Cardiac muscle cell (in vitro differentiated cells and primary cell): ENCODE measurements around the gene ZEB2. TPM values are rescaled to one million over a fixed set of nuclear protein-coding genes. Genes with fewer than 3 reads are reported as not detected.
A peak's percentile ranks its signal among the peaks of the same experiment; 100 is the strongest.

ENCODE experiments used
- DNase-seq, 2 donors: peaks; one replicate each; pipeline versions ENCODE4 v3.0.0 to v3.0.0-alpha.2; 2010 to 2017; ENCODE audit warnings: low read depth in 1 of 2, low spot score in 1 of 2
- H3K27ac ChIP-seq: fragments of 200-600 bp; sonication (generic); 2 replicates; pipeline ENCODE4 v1.5.1; 2016
- H3K27me3 ChIP-seq: fragments of 200-600 bp; sonication (generic); 2 replicates; pipeline ENCODE4 v1.6.0; 2016; ENCODE audit warnings: control low read depth
- H3K36me3 ChIP-seq: fragments of 200-600 bp; sonication (generic); 2 replicates; pipeline ENCODE4 v1.5.1; 2016; ENCODE audit warnings: control low read depth
- H3K4me1 ChIP-seq: fragments of 200-600 bp; sonication (generic); 2 replicates; pipeline ENCODE4 v1.8.1; 2017; ENCODE audit warnings: low read depth, mild to moderate bottlenecking, mixed run types
- H3K4me3 ChIP-seq: fragments of 200-600 bp; sonication (generic); 2 replicates; pipeline ENCODE4 v1.5.1; 2016; ENCODE audit warnings: mild to moderate bottlenecking
- H3K9me3 ChIP-seq: fragments of 200-600 bp; sonication (generic); 2 replicates; pipeline ENCODE4 v1.5.1; 2017; ENCODE audit warnings: low read depth, mild to moderate bottlenecking, control low read depth
- polyA plus RNA-seq: library from polyadenylated mRNA; unstranded; fragments of >200 nt; fragmentation: Nextera tagmentation; extraction: Ambion mirVana; gene quantifications from 2 replicates; pipeline ENCODE4 v1.2.1, GENCODE V29; 2016
- total RNA-seq: library from RNA; depleted of rRNA; stranded (reverse); fragments of >200 nt; gene quantifications from 2 replicates; pipeline ENCODE4 v1.2.3, GENCODE V29; 2016
- TF ChIP-seq, protein P1 (sequence below): IDR thresholded peaks from 2 replicates; pipeline ENCODE4 v1.5.1; 2012; ENCODE audit warnings: low read depth, mild to moderate bottlenecking, low read length

The ZEB2 gene
- total and polyA plus RNA-seq, 2 experiments from 2014 or later = 16.8 to 41.2 TPM

DNA sequence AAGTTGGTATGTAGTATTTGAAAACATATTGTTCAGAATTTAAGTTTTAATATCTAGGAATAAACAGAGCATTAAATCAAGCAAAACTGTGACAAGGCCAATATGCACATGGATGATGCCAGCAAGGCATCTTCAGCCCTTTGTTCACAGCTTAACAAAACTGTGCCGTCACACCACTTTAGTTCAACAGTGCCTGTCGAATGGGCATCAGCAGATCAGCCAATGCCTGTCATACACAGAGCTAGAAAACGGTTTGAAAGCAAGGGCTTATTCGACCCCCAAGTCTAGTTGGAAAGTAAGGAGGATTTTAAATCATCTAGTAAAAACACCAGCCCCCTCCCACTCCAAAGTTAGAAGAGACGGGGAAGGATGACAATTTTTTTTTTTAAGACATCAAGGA lies 16.7 kb downstream of the ZEB2 start:
- DNase-seq = no peak
- no peak overlapping the region for H3K4me3 ChIP-seq
- TF ChIP-seq, protein P1, sequence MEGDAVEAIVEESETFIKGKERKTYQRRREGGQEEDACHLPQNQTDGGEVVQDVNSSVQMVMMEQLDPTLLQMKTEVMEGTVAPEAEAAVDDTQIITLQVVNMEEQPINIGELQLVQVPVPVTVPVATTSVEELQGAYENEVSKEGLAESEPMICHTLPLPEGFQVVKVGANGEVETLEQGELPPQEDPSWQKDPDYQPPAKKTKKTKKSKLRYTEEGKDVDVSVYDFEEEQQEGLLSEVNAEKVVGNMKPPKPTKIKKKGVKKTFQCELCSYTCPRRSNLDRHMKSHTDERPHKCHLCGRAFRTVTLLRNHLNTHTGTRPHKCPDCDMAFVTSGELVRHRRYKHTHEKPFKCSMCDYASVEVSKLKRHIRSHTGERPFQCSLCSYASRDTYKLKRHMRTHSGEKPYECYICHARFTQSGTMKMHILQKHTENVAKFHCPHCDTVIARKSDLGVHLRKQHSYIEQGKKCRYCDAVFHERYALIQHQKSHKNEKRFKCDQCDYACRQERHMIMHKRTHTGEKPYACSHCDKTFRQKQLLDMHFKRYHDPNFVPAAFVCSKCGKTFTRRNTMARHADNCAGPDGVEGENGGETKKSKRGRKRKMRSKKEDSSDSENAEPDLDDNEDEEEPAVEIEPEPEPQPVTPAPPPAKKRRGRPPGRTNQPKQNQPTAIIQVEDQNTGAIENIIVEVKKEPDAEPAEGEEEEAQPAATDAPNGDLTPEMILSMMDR = no peak
- H3K4me1 ChIP-seq = peaks cover 72% of the 10 kb centered on the region
- H3K36me3 ChIP-seq = no peaks in the 10 kb centered on the region
- H3K27me3 ChIP-seq = no peaks in the 10 kb centered on the region
- H3K27ac ChIP-seq = peak overlapping the region; percentile 82
- H3K9me3 ChIP-seq = no peaks in the 10 kb centered on the region

DNA sequence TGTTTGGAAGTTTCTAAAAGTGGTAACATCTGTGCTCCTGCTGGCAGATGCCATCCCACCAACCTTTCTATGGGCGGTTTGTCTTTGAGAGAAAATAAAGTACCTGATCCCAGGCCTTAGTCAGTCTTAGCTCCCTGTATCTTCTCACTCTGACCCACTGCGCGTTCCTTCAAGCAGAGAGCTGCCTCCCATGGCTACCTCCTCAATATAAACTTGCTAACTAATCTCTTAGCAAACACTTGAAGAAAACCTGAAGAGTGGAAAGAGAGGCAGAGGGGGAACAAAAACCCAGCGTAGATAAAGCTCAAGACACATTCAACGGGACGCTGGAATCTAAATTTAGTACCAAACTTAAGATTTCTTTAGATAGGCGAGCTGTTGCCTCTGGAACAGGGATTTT lies 17.6 kb downstream of the ZEB2 start:
- DNase-seq = no peak
- TF ChIP-seq, protein P1 = no peak
- H3K36me3 ChIP-seq = no peaks in the 10 kb centered on the region
- no peaks in the 10 kb centered on the region for H3K27me3 ChIP-seq
- peaks cover 63% of the 10 kb centered on the region for H3K4me1 ChIP-seq
- H3K4me3 ChIP-seq = no peak overlapping the region
- H3K27ac ChIP-seq = peak overlapping the region; percentile 82
- H3K9me3 ChIP-seq = no peaks in the 10 kb centered on the region

DNA sequence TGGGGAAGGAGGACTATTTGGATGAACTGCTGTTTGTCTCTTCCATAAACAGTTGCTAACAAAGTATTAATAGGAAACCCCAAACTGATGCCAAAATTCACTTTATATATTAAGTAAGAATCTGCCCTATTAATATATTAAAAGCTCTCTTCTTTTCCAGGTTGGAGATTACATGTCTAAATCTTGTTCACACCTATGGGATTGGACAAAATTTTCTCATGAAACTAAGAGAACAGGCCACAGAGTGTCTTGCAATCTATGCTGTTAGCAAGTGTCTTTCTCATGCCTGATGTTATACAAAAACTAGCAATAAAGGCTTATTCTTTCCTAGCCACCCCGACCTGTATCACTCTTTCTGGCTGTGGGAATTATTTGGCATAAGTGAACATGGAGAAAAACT lies 18.3 kb downstream of the ZEB2 start:
- Histone ChIP-seq H3K9me3 (no peaks in the 10 kb centered on the region), H3K27ac (peak overlapping the region; percentile 82), H3K4me1 (peaks cover 56% of the 10 kb centered on the region), H3K4me3 (no peak overlapping the region), H3K36me3 (no peaks in the 10 kb centered on the region), H3K27me3 (no peaks in the 10 kb centered on the region)
- TF ChIP-seq, protein P1 = no peak
- no peak for DNase-seq

DNA sequence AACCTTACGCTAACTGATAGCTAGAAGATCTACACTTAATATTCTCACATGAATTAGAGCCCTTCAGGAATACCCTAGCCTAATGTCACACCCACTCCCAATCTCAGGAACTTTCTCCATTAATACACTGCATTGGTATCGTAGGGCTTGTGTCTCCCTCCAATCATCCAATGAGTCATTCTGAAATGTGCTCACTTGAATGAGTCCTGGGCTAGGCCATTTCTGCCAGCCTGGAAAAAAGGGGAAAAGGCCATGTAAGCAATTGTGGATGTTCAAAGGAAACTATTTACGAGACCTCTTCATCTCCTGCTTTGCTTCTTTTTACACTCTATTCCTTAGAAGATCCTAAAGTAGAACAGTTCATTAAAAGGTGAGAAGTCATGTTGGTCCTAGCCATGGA lies 18.8 kb downstream of the ZEB2 start:
- no peaks in the 10 kb centered on the region for H3K27me3 ChIP-seq
- H3K9me3 ChIP-seq = no peaks in the 10 kb centered on the region
- TF ChIP-seq, protein P1 = no peak
- no peak for DNase-seq
- peak overlapping the region; percentile 82 for H3K27ac ChIP-seq
- peaks cover 50% of the 10 kb centered on the region for H3K4me1 ChIP-seq
- H3K36me3 ChIP-seq = no peaks in the 10 kb centered on the region
- H3K4me3 ChIP-seq = no peak overlapping the region

DNA sequence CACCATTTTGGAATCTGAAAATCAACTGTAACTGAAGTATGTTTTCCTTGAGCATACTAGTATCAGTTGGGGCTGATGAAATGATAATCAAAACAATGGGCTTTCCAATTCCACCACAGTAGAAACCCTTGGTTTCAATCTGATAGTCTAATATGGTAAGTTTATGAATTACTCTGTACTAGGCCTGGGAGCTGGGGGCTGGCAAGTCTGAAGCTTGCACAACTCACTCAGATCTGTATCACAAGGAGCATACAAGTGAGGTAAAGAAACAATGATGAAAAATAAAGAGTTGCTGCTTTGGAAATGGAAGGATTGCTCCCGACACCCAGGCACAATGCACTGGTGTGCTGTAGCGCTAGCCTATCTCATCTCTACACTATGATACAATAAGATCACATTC lies 19.4 kb downstream of the ZEB2 start:
- H3K9me3 ChIP-seq = no peaks in the 10 kb centered on the region
- no peaks in the 10 kb centered on the region for H3K27me3 ChIP-seq
- peaks cover 48% of the 10 kb centered on the region for H3K4me1 ChIP-seq
- H3K27ac ChIP-seq = peak overlapping the region; percentile 7
- TF ChIP-seq, protein P1 = no peak
- no peak for DNase-seq
- H3K36me3 ChIP-seq = no peaks in the 10 kb centered on the region
- H3K4me3 ChIP-seq = no peak overlapping the region

DNA sequence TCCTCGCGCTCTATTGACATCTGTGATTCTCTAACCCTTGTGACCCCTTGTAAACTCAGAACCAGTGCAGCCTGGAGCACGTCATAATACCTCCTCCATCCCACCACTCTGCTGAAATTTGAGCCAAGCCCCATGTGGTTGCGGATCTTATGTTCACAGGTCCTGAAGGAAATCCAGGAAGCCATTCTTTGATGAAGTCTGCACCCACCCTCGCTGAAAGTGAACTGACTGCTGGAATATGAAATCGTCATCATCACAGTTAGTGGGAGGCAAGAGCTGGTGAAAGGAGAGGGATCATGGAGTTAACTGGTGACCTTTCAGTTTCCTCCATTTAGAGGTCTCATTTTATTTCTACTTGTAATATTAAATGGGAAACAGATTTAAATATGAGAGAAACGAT lies 21.6 kb downstream of the ZEB2 start:
- Histone ChIP-seq H3K4me1 (peaks cover 34% of the 10 kb centered on the region), H3K36me3 (no peaks in the 10 kb centered on the region), H3K4me3 (no peak overlapping the region), H3K9me3 (no peaks in the 10 kb centered on the region), H3K27ac (no peak overlapping the region), H3K27me3 (no peaks in the 10 kb centered on the region)
- TF ChIP-seq, protein P1 = no peak
- no peak for DNase-seq
